ENCODE data around the gene ELF2. TPM values are rescaled to one million over a fixed set of nuclear protein-coding genes. Genes with fewer than 3 reads are reported as not detected.

The ELF2 gene
- total RNA-seq, 2 experiments from 2014 or later = 20.1 to 20.4 TPM

- CTCF ChIA-PET = interaction anchor here (4.2 kb wide), 1 partner anchor 24 kb away, joined by 36 read pairs; no protein-coding TSS in a partner anchor
- Mint-ChIP-seq H3K4me3 (no peak overlapping the region), H3K4me1 (ENCODE audit: low read depth) (peaks cover 13% of the 10 kb centered on the region), H3K36me3 (ENCODE audit: low read depth) (peaks cover 33% of the 10 kb centered on the region), H3K27me3 (no peaks in the 10 kb centered on the region), H3K9me3 (no peaks in the 10 kb centered on the region), H3K27ac (no peak overlapping the region)
- no peak for ATAC-seq
- TF ChIP-seq CTCF (IDR thresholded peaks at IDR 0.05) = no peak
- no peak for DNase-seq
- intact Hi-C loops (cut with micrococcal nuclease) = no loop called here
- POLR2A ChIA-PET = no interaction called here
Measured at GRCh38 chr4:139054791-139055505, 122.1 kb downstream of the ELF2 start.

GRCh38 chr4:139053909-139054308, 123.1 kb downstream of the ELF2 start:
- H3K9me3 Mint-ChIP-seq = no peaks in the 10 kb centered on the region
- H3K4me1 Mint-ChIP-seq (ENCODE audit: low read depth) = peaks cover 13% of the 10 kb centered on the region
- intact Hi-C loops (cut with micrococcal nuclease) = no loop called here
- no peak for TF ChIP-seq CTCF (IDR thresholded peaks at IDR 0.05)
- POLR2A ChIA-PET = no interaction called here
- ATAC-seq = no peak
- peaks cover 32% of the 10 kb centered on the region for H3K36me3 Mint-ChIP-seq (ENCODE audit: low read depth)
- no peak for DNase-seq
- CTCF ChIA-PET = interaction anchor here (1.5 to 4.2 kb wide), 2 partner anchors 10 to 23 kb away, joined by 4 to 36 read pairs; no protein-coding TSS in a partner anchor
- H3K27me3 Mint-ChIP-seq = no peaks in the 10 kb centered on the region
- H3K27ac Mint-ChIP-seq = no peak overlapping the region
- H3K4me3 Mint-ChIP-seq = no peak overlapping the region

GRCh38 chr4:139050446-139050845, 126.6 kb downstream of the ELF2 start:
- CTCF ChIA-PET = interaction anchor here (1.7 kb wide), 1 partner anchor 20 kb away, joined by 17 read pairs; no protein-coding TSS in a partner anchor
- H3K27ac Mint-ChIP-seq = peak overlapping the region; percentile 8

GRCh38 chr4:139048026-139048425, 129.0 kb downstream of the ELF2 start:
- POLR2A ChIA-PET = no interaction called here
- ATAC-seq (no peak), DNase-seq (no peak)
- Mint-ChIP-seq H3K27ac (no peak overlapping the region), H3K4me1 (ENCODE audit: low read depth) (peaks cover 9% of the 10 kb centered on the region), H3K4me3 (no peak overlapping the region), H3K9me3 (no peaks in the 10 kb centered on the region), H3K36me3 (ENCODE audit: low read depth) (peaks cover 38% of the 10 kb centered on the region), H3K27me3 (no peaks in the 10 kb centered on the region)
- intact Hi-C loops (cut with micrococcal nuclease) = no loop called here
- TF ChIP-seq CTCF (IDR thresholded peaks at IDR 0.05) = no peak
- CTCF ChIA-PET = no interaction called here

More at GRCh38 chr4:139050446-139050845, 126.6 kb downstream of the ELF2 start:
- ATAC-seq = no peak
- intact Hi-C loops (cut with micrococcal nuclease) = no loop called here
- peaks cover 35% of the 10 kb centered on the region for H3K36me3 Mint-ChIP-seq (ENCODE audit: low read depth)
- peaks cover 11% of the 10 kb centered on the region for H3K4me1 Mint-ChIP-seq (ENCODE audit: low read depth)
- H3K27me3 Mint-ChIP-seq = no peaks in the 10 kb centered on the region
- DNase-seq = no peak
- no peak for TF ChIP-seq CTCF (IDR thresholded peaks at IDR 0.05)
- H3K4me3 Mint-ChIP-seq = no peak overlapping the region
- H3K9me3 Mint-ChIP-seq = no peaks in the 10 kb centered on the region
- POLR2A ChIA-PET = interaction anchor here (1.1 kb wide), 1 partner anchor 10 kb away, joined by 4 read pairs; no protein-coding TSS in a partner anchor

GRCh38 chr4:139044291-139044690, 132.7 kb downstream of the ELF2 start:
- CTCF ChIA-PET = interaction anchor here (1.3 to 6.9 kb wide), 3 partner anchors 9 to 36 kb away, joined by 4 to 52 read pairs (median 4); no protein-coding TSS in a partner anchor
- H3K36me3 Mint-ChIP-seq (ENCODE audit: low read depth) = peaks cover 36% of the 10 kb centered on the region
- TF ChIP-seq CTCF (IDR thresholded peaks at IDR 0.05) = no peak
- DNase-seq (no peak), ATAC-seq (no peak)
- no peaks in the 10 kb centered on the region for H3K27me3 Mint-ChIP-seq
- peaks cover 14% of the 10 kb centered on the region for H3K4me1 Mint-ChIP-seq (ENCODE audit: low read depth)
- H3K27ac Mint-ChIP-seq = no peak overlapping the region
- POLR2A ChIA-PET = interaction anchor here (1.1 to 2.2 kb wide), 4 partner anchors 9 to 29 kb away, joined by 3 to 5 read pairs (median 3); no protein-coding TSS in a partner anchor
- H3K4me3 Mint-ChIP-seq = no peak overlapping the region
- H3K9me3 Mint-ChIP-seq = no peaks in the 10 kb centered on the region
- intact Hi-C loops (cut with micrococcal nuclease) = no loop called here

Data from activated CD8-positive, alpha-beta T cell treated with anti-CD3 and anti-CD28 coated beads for 36 hours (primary cell).